HG03439 (cell line): ENCODE measurements around the gene UNC5A.

Source experiments
- ATAC-seq: cut with Tn5 transposase; IDR thresholded peaks from one replicate; pipeline ENCODE4 v1.9.1; 2021; ENCODE audit warnings: mild to moderate bottlenecking, moderate library complexity; ENCODE audit not compliant: unreplicated experiment

UNC5A gene

GRCh38 chr5:176890455-176891330 lies 80.3 kb downstream of the UNC5A start:
- no peak for ATAC-seq

DNA sequence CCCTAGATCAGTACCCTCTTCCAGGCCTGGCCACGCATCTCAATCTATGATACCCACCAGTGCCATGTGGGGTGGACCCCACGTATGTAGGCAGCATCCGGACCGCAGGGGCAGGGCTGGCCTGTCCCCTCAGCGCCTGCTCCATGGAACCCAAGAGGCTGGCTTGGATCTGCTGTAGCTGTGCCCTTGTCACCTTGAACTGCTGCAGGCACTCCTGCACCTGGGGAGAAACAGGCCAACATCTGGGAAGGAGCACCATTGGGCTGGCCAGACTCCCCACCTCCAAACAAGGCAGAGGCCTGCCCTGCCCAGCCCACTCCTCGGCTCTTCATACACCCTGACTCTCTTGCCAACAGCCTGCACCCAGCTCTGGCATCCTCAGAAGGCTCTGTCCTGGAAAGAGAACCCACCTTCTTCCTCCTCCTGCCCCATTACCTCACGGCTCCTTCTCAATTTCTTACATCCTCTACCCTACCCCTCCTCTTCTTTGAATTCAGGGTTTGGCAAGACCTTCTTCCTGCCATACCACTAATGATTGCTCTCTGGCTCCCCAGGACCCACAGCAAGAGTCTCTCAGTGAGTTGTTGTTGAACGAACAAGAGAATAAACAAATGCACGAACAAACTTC lies 81.1 kb downstream of the UNC5A start:
- no peak for ATAC-seq

GRCh38 chr5:176892663-176893062 lies 82.3 kb downstream of the UNC5A start:
- no peak for ATAC-seq

- ATAC-seq, result no peak
These were observed 83.9 kb downstream of the UNC5A start for GRCh38 chr5:176894298-176894697.

GRCh38 chr5:176895831-176896230 lies 85.5 kb downstream of the UNC5A start:
- ATAC-seq, result no peak

- ATAC-seq, result no peak
These were observed 86.9 kb downstream of the UNC5A start for GRCh38 chr5:176897263-176897662.

- no peak for ATAC-seq
These were observed 89.0 kb downstream of the UNC5A start, which contains the start of gene HK3 for GRCh38 chr5:176899296-176899891. Gene HK3 (minus strand): TSS chr5:176899346. CDS start chr5:176896159, 3,187 bp downstream.

DNA sequence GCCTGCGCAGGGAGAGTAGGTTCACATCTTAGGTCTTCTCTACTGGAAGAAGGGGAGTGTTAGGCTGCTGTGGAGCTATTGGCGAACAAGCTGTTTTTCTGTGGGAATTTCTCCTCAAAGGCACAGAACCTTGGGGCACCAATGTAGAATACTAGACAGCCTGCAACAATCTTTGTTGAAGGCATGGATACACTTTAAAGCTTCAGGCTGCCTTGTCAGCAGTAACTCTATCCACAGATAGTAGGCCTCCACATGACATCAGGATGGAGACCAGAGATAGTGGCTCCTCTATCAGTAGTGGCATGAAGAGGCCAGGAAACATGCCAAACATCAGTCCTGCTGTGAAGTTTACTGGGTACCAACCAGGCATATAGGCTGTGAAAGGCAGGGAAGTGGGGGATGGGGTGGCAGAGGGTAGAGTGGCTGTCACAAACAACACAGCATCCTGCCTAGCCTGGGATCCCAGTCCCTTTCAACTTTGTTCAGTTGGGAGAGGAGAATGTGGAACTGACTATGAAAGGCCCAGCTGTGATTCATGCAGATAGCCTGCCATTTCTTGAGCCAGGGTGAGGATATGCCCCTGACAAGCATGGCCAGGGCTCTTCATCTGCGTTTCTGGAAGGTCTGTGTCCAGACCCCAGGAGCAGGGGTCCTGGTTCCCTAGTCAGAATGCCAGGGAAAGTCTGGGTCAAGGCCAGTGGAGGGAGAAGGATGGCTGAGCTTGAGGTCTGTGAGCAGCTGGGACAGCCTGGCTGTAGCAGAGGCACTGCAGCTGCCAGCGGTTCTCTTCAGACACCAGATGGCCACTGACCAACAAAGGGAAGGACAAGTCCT lies 89.8 kb downstream of the UNC5A start:
- ATAC-seq, result no peak

- ATAC-seq, result no peak
These were observed 90.4 kb downstream of the UNC5A start for GRCh38 chr5:176900780-176901204.

GRCh38 chr5:176901260-176902101 lies 91.1 kb downstream of the UNC5A start:
- no peak for ATAC-seq

- no peak for ATAC-seq
These were observed 91.9 kb downstream of the UNC5A start for GRCh38 chr5:176902102-176902814.

- ATAC-seq, result no peak
These were observed 92.7 kb downstream of the UNC5A start for GRCh38 chr5:176902911-176903664.

- ATAC-seq, result no peak
These were observed 93.9 kb downstream of the UNC5A start for GRCh38 chr5:176904276-176904675.

GRCh38 chr5:176906126-176906525 lies 95.8 kb downstream of the UNC5A start:
- no peak for ATAC-seq

DNA sequence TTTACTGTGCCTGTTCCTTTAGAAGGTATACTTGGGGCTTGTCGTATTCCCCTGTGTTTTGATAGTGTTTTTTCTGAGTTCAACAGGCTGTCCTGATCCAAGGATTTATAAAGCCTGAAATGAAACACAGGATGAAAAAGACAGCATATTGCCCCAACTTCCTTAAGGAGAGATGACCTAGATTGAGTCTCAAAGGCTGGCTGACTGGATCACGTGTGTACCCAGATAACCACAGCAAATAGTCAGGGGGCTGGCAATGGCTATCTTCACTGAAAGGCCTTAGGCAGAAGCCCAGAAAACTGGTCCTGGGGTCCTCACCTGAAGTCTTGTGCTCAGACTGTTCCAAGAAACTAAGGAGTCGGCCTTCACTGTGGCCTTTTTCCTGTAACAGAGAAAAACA lies 96.4 kb downstream of the UNC5A start:
- ATAC-seq, result no peak

- ATAC-seq, result no peak
These were observed 98.5 kb downstream of the UNC5A start for GRCh38 chr5:176908675-176909368.

GRCh38 chr5:176912115-176912514 lies 101.8 kb downstream of the UNC5A start:
- no peak for ATAC-seq

- no peak for ATAC-seq
These were observed 105.5 kb downstream of the UNC5A start for GRCh38 chr5:176915906-176916305.
